ENCODE results near the gene HP1BP3.

- TF ChIP-seq CTCF (IDR thresholded peaks at IDR 0.05) (no peak), POLR2A (IDR thresholded peaks at IDR 0.05) (no peak)
Observed at GRCh38 chr1:20721117-20722061, 65.7 kb downstream of the HP1BP3 start.

Measured in breast epithelium (tissue), 3 donors.